Uterus (tissue), 4 donors: ENCODE measurements around the gene FAM8A1. TPM values are rescaled to one million over a fixed set of nuclear protein-coding genes. Genes with fewer than 3 reads are reported as not detected.

Experiments used
- DNase-seq, 2 donors: peaks; one replicate each; pipeline ENCODE4 v3.0.0-alpha.2; 2019 to 2020
- H3K27ac ChIP-seq, 2 donors: fragments of 200-600 bp; sonication (generic); 1 replicate in 1 of 2; 2 replicates in 1 of 2; pipeline ENCODE4 v1.5.1; 2016 to 2018
- H3K27me3 ChIP-seq, 2 donors: fragments of 200-600 bp; sonication (generic); one replicate each; pipeline ENCODE4 v1.5.1; 2018 to 2019; ENCODE audit warnings: control low read depth in 1 of 2
- H3K36me3 ChIP-seq, 2 donors: fragments of 200-600 bp; sonication (generic); one replicate each; pipeline ENCODE4 v1.5.1; 2019; ENCODE audit warnings: control low read depth in 1 of 2
- H3K4me1 ChIP-seq, 2 donors: fragments of 200-600 bp; sonication (generic); one replicate each; pipeline ENCODE4 v1.5.1; 2018 to 2019; ENCODE audit warnings: control low read depth in 1 of 2
- H3K4me3 ChIP-seq, 2 donors: fragments of 200-600 bp; sonication (generic); 1 replicate in 1 of 2; 2 replicates in 1 of 2; pipeline ENCODE4 v1.5.1; 2018 to 2019; ENCODE audit warnings: mild to moderate bottlenecking in 1 of 2
- H3K9me3 ChIP-seq, 2 donors: fragments of 200-600 bp; sonication (generic); one replicate each; pipeline ENCODE4 v1.5.1; 2019; ENCODE audit warnings: control low read depth in 1 of 2
- POLR2A ChIP-seq, 2 donors: fragments of 450-650 bp; IDR thresholded peaks; one replicate each; pipeline ENCODE4 v1.6.1; 2016; ENCODE audit warnings: antibody characterized with exemption in 2 of 2, mild to moderate bottlenecking in 1 of 2, moderate library complexity in 1 of 2
- intact Hi-C: fragments of 100-400 bp; cut with DNase I; formaldehyde crosslinking; loops from one replicate; pipeline ENCODE4 v1.15.1; 2023; ENCODE audit warnings: low total_unique reads
- small RNA-seq: library from RNA; depleted of rRNA; stranded (forward); fragments of <200 nt; gene quantifications from one replicate; pipeline ENCODE3, GENCODE V24; 2016
- total RNA-seq, 4 donors: library from RNA; depleted of rRNA in 3 of 4; stranded (reverse); fragments of >200 nt in 3 of 4; gene quantifications; one replicate each; pipeline versions ENCODE4 v1.1.0 to v1.2.4, GENCODE V29; 2014 to 2023
- TF ChIP-seq, protein P1 (sequence below), 4 experiments: fragments of 200-600 bp in 2 of 4; fragments of 450-650 bp in 2 of 4; sonication (generic) in 2 of 4; IDR thresholded peaks; one replicate each; pipeline ENCODE4 v1.5.1; 2016 to 2019; ENCODE audit warnings: antibody characterized with exemption in 4 of 4, mild to moderate bottlenecking in 2 of 4, moderate library complexity in 1 of 4
- donor health status: DM: yes; HTN: yes; CAD: no.

The FAM8A1 gene
- total RNA-seq, 4 donors from 2014 or later: 25.9 to 69.3 (median 50.6) TPM

DNA sequence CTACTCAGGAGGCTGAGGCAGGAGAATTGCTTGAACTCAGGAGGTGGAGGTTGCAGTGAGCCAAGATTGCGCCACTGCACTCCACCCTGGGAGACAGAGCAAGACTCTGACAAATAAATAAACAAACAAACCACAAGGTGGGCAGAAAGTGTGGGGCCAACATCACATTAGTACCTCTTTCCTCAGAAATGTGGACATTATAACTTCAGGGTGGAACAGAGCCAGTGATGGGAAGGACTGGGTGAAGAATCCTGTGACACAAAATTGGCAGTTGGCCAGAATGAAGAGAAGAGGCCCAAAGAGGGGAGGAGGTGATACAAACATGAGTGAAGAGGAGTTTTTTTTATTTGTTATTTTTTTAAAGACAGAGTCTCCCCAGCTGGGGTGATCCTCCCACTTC, 56.0 kb downstream of the FAM8A1 start:
- H3K36me3 ChIP-seq: no peaks in the 10 kb centered on the region

DNA sequence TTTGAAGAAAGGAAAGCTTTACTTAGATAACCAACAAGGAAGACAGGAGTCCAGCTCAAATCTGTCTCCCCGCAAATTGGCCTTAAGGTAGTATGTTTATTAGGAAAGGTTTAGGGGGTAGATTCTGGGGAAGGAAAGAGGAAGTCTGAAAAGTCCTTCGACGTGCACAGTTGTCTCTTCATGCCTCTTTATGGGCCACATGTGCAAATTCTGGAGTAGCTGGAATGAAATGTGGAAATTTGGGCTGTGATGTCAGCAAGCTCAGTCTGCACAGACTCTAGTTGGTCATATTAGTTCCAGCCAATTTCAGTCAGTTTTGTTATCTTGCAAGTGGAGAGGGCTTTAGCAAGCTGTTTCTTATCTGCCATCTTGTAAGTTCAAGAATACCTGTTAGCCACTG, 56.5 kb downstream of the FAM8A1 start:
- Histone ChIP-seq H3K36me3 (no peaks in the 10 kb centered on the region), H3K4me1 (no peaks in the 10 kb centered on the region), H3K27me3 (no peaks in the 10 kb centered on the region), H3K27ac (no peak overlapping the region), H3K4me3 (no peak overlapping the region), H3K9me3 (no peaks in the 10 kb centered on the region)
- intact Hi-C loops: no loop called here
- DNase-seq: no peak
- no peak for TF ChIP-seq POLR2A (IDR thresholded peaks at IDR 0.05)
- TF ChIP-seq, protein P1, sequence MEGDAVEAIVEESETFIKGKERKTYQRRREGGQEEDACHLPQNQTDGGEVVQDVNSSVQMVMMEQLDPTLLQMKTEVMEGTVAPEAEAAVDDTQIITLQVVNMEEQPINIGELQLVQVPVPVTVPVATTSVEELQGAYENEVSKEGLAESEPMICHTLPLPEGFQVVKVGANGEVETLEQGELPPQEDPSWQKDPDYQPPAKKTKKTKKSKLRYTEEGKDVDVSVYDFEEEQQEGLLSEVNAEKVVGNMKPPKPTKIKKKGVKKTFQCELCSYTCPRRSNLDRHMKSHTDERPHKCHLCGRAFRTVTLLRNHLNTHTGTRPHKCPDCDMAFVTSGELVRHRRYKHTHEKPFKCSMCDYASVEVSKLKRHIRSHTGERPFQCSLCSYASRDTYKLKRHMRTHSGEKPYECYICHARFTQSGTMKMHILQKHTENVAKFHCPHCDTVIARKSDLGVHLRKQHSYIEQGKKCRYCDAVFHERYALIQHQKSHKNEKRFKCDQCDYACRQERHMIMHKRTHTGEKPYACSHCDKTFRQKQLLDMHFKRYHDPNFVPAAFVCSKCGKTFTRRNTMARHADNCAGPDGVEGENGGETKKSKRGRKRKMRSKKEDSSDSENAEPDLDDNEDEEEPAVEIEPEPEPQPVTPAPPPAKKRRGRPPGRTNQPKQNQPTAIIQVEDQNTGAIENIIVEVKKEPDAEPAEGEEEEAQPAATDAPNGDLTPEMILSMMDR (IDR thresholded peaks at IDR 0.05): no peak

More for the DNA sequence above, 56.0 kb downstream of the FAM8A1 start:
- intact Hi-C loops: no loop called here
- no peak overlapping the region for H3K4me3 ChIP-seq
- no peaks in the 10 kb centered on the region for H3K4me1 ChIP-seq
- DNase-seq: no peak
- TF ChIP-seq POLR2A (IDR thresholded peaks at IDR 0.05): no peak
- TF ChIP-seq, protein P1 (IDR thresholded peaks at IDR 0.05): no peak
- no peak overlapping the region for H3K27ac ChIP-seq
- no peaks in the 10 kb centered on the region for H3K27me3 ChIP-seq
- H3K9me3 ChIP-seq: no peaks in the 10 kb centered on the region

Small RNA genes within 50 kb of the gene (small RNA-seq; reads per million reads assigned to genes)
- gene RNU6-190P (not detected), gene SUMO2P13 (not detected)

Other genes with a start within 250 kb of the FAM8A1 start
- gene CAP2, start 206.7 kb upstream of the FAM8A1 start, total RNA-seq: 10 to 100 TPM; 11.8 to 27.6 (median 15.0) TPM
- 10 to 100 TPM; 14.1 to 55.1 (median 48.4) TPM for gene NUP153, start 106.6 kb downstream of the FAM8A1 start, total RNA-seq